H9 (cell line): ENCODE measurements around the gene GGNBP2. TPM values are rescaled to one million over a fixed set of nuclear protein-coding genes. Genes with fewer than 3 reads are reported as not detected.

Source experiments
- DNase-seq: peaks from one replicate; pipeline ENCODE4 v3.0.0-alpha.2; 2017
- H2AFZ ChIP-seq: one replicate; pipeline ENCODE4 v1.6.1; 2013; ENCODE audit warnings: mild to moderate bottlenecking, low read length, control low read depth, moderate library complexity
- H2AK5ac ChIP-seq: 2 replicates; pipeline ENCODE4 v1.6.1; 2013; ENCODE audit warnings: low read length, control low read depth, mixed read lengths; ENCODE audit not compliant: insufficient read length
- H2BK120ac ChIP-seq: one replicate; pipeline ENCODE4 v1.6.1; 2013; ENCODE audit warnings: low read depth, mild to moderate bottlenecking, low read length, control low read depth, inconsistent platforms; ENCODE audit not compliant: poor library complexity, severe bottlenecking
- H2BK12ac ChIP-seq: 2 replicates; pipeline ENCODE4 v1.6.1; 2013; ENCODE audit warnings: low read length, control low read depth, mixed read lengths, low read depth; ENCODE audit not compliant: insufficient read length
- H2BK15ac ChIP-seq: 2 replicates; pipeline ENCODE4 v1.6.1; 2013; ENCODE audit warnings: low read depth, low read length, control low read depth
- H2BK20ac ChIP-seq: one replicate; pipeline ENCODE4 v1.6.1; 2013; ENCODE audit warnings: low read depth, mild to moderate bottlenecking, low read length, control low read depth, inconsistent platforms; ENCODE audit not compliant: poor library complexity, severe bottlenecking
- H2BK5ac ChIP-seq: 2 replicates; pipeline ENCODE4 v1.6.1; 2013; ENCODE audit warnings: low read length, control low read depth, mixed read lengths; ENCODE audit not compliant: insufficient read length
- H3K14ac ChIP-seq: 2 replicates; pipeline ENCODE4 v1.6.1; 2013; ENCODE audit warnings: low read length, control low read depth; ENCODE audit not compliant: insufficient read depth
- H3K18ac ChIP-seq: 2 replicates; pipeline ENCODE4 v1.6.1; 2013; ENCODE audit warnings: low read depth, mild to moderate bottlenecking, mixed read lengths, low read length, control low read depth; ENCODE audit not compliant: insufficient read length
- H3K23ac ChIP-seq: 2 replicates; pipeline ENCODE4 v1.6.1; 2013; ENCODE audit warnings: low read length, control low read depth, mixed read lengths, low read depth; ENCODE audit not compliant: insufficient read length
- H3K23me2 ChIP-seq: 2 replicates; pipeline ENCODE4 v1.6.1; 2013; ENCODE audit warnings: low read depth, mild to moderate bottlenecking, mixed read lengths, low read length, control low read depth; ENCODE audit not compliant: insufficient read length, poor library complexity, severe bottlenecking
- H3K27ac ChIP-seq: 2 replicates; pipeline ENCODE4 v1.5.1; 2013; ENCODE audit warnings: low read length, control low read depth, mixed read lengths, low read depth; ENCODE audit not compliant: insufficient read length
- H3K27me3 ChIP-seq: 2 replicates; pipeline ENCODE4 v1.6.1; 2013; ENCODE audit warnings: low read length, control low read depth, inconsistent platforms; ENCODE audit not compliant: insufficient read depth
- H3K4ac ChIP-seq: 2 replicates; pipeline ENCODE4 v1.6.1; 2013; ENCODE audit warnings: low read depth, mild to moderate bottlenecking, control low read depth, inconsistent platforms, low read length, moderate library complexity
- H3K4me1 ChIP-seq: 2 replicates; pipeline ENCODE4 v1.6.1; 2013; ENCODE audit warnings: low read length, control low read depth, inconsistent platforms; ENCODE audit not compliant: insufficient read depth
- H3K4me2 ChIP-seq: 2 replicates; pipeline ENCODE4 v1.6.1; 2013; ENCODE audit warnings: low read length, control low read depth, mixed read lengths; ENCODE audit not compliant: insufficient read length, insufficient read depth
- H3K56ac ChIP-seq: 2 replicates; pipeline ENCODE4 v1.6.1; 2013; ENCODE audit warnings: low read depth, mild to moderate bottlenecking, mixed read lengths, low read length, control low read depth; ENCODE audit not compliant: insufficient read length
- H3K79me1 ChIP-seq: 2 replicates; pipeline ENCODE4 v1.6.1; 2013; ENCODE audit warnings: low read depth, mild to moderate bottlenecking, moderate library complexity, low read length, control low read depth, inconsistent platforms; ENCODE audit not compliant: insufficient read depth, poor library complexity, severe bottlenecking
- H3K79me2 ChIP-seq: 2 replicates; pipeline ENCODE4 v1.6.1; 2013; ENCODE audit warnings: low read length, control low read depth, inconsistent platforms; ENCODE audit not compliant: insufficient read depth
- H3K9ac ChIP-seq: 2 replicates; pipeline ENCODE4 v1.6.1; 2013; ENCODE audit warnings: low read length, control low read depth, mixed read lengths; ENCODE audit not compliant: insufficient read length; ENCODE audit errors: extremely low read depth
- H3K9me3 ChIP-seq: one replicate; pipeline ENCODE4 v1.6.1; 2013; ENCODE audit warnings: low read depth, low read length, inconsistent platforms; ENCODE audit not compliant: control insufficient read depth
- H3T11ph ChIP-seq: one replicate; pipeline ENCODE4 v1.6.1; 2013; ENCODE audit warnings: mild to moderate bottlenecking, low read length, control low read depth, inconsistent platforms
- H4K20me1 ChIP-seq: one replicate; pipeline ENCODE4 v1.6.1; 2013; ENCODE audit not compliant: control insufficient read depth, insufficient read length, insufficient read depth
- H4K5ac ChIP-seq: 2 replicates; pipeline ENCODE4 v1.6.1; 2013; ENCODE audit warnings: low read depth, mild to moderate bottlenecking, mixed read lengths, low read length, control low read depth; ENCODE audit not compliant: insufficient read length
- H4K8ac ChIP-seq: replicated peaks from 2 replicates; pipeline ENCODE4 v1.6.1; 2013; ENCODE audit warnings: low read length, control low read depth, mixed read lengths, low read depth; ENCODE audit not compliant: insufficient read length
- H4K91ac ChIP-seq: 2 replicates; pipeline ENCODE4 v1.6.1; 2013; ENCODE audit warnings: low read depth, mild to moderate bottlenecking, moderate library complexity, mixed read lengths, low read length, control low read depth; ENCODE audit not compliant: insufficient read length
- H3K27ac Mint-ChIP-seq, 3 experiments: 2 replicates in 2 of 3; 3 replicates in 1 of 3; pipeline ENCODE4 v1.8.0; 2020 to 2021; ENCODE audit warnings: mixed read lengths in 3 of 3, mild to moderate bottlenecking in 1 of 3, moderate library complexity in 1 of 3
- H3K27me3 Mint-ChIP-seq: 2 replicates; pipeline ENCODE4 v1.8.0; 2021; ENCODE audit warnings: low read depth, mild to moderate bottlenecking, moderate library complexity, mixed read lengths
- H3K36me3 Mint-ChIP-seq, 3 experiments: 2 replicates in 2 of 3; 3 replicates in 1 of 3; pipeline ENCODE4 v1.8.0; 2020 to 2021; ENCODE audit warnings: low read depth in 3 of 3, mixed read lengths in 3 of 3; ENCODE audit not compliant: insufficient read depth in 1 of 3
- H3K4me1 Mint-ChIP-seq, 2 experiments: 2 replicates each; pipeline ENCODE4 v1.8.0; 2020; ENCODE audit warnings: mixed read lengths in 2 of 2
- H3K4me3 Mint-ChIP-seq, 2 experiments: 2 replicates in 1 of 2; 3 replicates in 1 of 2; pipeline ENCODE4 v1.8.0; 2020 to 2021; ENCODE audit warnings: mild to moderate bottlenecking in 2 of 2, mixed read lengths in 2 of 2, moderate library complexity in 1 of 2
- H3K9me3 Mint-ChIP-seq, 2 experiments: 2 replicates in 1 of 2; 3 replicates in 1 of 2; pipeline ENCODE4 v1.8.0; 2020; ENCODE audit warnings: mild to moderate bottlenecking in 2 of 2, mixed read lengths in 2 of 2, moderate library complexity in 1 of 2
- CTCF ChIP-seq: fragments of 200-600 bp; sonication (generic); conservative IDR thresholded peaks from 3 replicates; pipeline ENCODE4 v1.8.0; 2021; ENCODE audit warnings: antibody characterized with exemption, mild to moderate bottlenecking
- WGBS: extraction: QIAGEN DNeasy Blood & Tissue Kit; methylation state at CpG from one replicate; pipeline ENCODE4 v1.1.7; 2013; ENCODE audit warnings: missing lambda C conversion rate, low lambda C conversion rate, mixed read lengths; ENCODE audit not compliant: insufficient read length; ENCODE audit errors: extremely low coverage; 5-methylcytosine and 5-hydroxymethylcytosine counted together
- total RNA-seq: library from RNA; stranded (reverse); gene quantifications from 2 replicates; pipeline ENCODE4 v1.2.1, GENCODE V29; 2021

The GGNBP2 gene
- total RNA-seq, 1 experiment from 2014 or later = 52.8 TPM

- Histone ChIP-seq H4K8ac (no peak overlapping the region), H3K27me3 (no peaks in the 10 kb centered on the region), H3K4me2 (no peak overlapping the region), H3K14ac (no peak overlapping the region), H3K79me1 (no peaks in the 10 kb centered on the region), H3K23ac (no peak overlapping the region), H2AFZ (no peak overlapping the region), H4K91ac (no peak overlapping the region), H3K9me3 (no peaks in the 10 kb centered on the region), H2BK20ac (no peak overlapping the region), H3K9ac (no peak overlapping the region), H3K23me2 (no peaks in the 10 kb centered on the region), H2BK120ac (no peak overlapping the region), H3K56ac (no peak overlapping the region), H3K18ac (no peak overlapping the region), H3K4ac (no peak overlapping the region), H4K5ac (no peak overlapping the region), H2BK5ac (no peak overlapping the region), H3T11ph (no peak overlapping the region), H2BK12ac (no peak overlapping the region), H3K79me2 (no peaks in the 10 kb centered on the region), H3K4me1 (no peaks in the 10 kb centered on the region), H3K27ac (no peak overlapping the region), H2AK5ac (no peak overlapping the region), H4K20me1 (no peaks in the 10 kb centered on the region), H2BK15ac (no peak overlapping the region; the same call in 1 of the 2 replicates)
- WGBS = no CpG with 5 or more reads among the region's 3 CpGs
- Mint-ChIP-seq H3K27me3 (no peaks in the 10 kb centered on the region), H3K4me1 (no peaks in the 10 kb centered on the region), H3K27ac (peak overlapping the region in 2 of 3 experiments; percentile 4 to 33; a peak in 3 of 7 replicates), H3K36me3 (peaks cover 20 to 76% (median 71%) of the 10 kb centered on the region in 3 experiments; a peak in 6 of 7 replicates), H3K4me3 (no peak overlapping the region), H3K9me3 (no peaks in the 10 kb centered on the region)
- no peak for DNase-seq
- TF ChIP-seq CTCF = no peak
Observed at GRCh38 chr17:36495076-36495578, 49.6 kb upstream of the GGNBP2 start.
